ENCODE results near the gene ANKFN1. TPM values are rescaled to one million over a fixed set of nuclear protein-coding genes. Genes with fewer than 3 reads are reported as not detected.

Gene ANKFN1
- total and polyA plus RNA-seq, 10 of the 15 experiments (the other 5 are each of a cell fraction or from before 2014, with no cell fraction given), result 0.19 TPM; not detected in 9

- TF ChIP-seq RBBP5 (conservative IDR thresholded peaks at IDR 0.05), result no peak
- no peak for FAIRE-seq
- Histone ChIP-seq H3K36me3 (ENCODE audit: control insufficient read depth in 2 of 2, insufficient read depth in 2 of 2, low read length in 1 of 2) (no peaks in the 10 kb centered on the region), H3K9ac (ENCODE audit: control insufficient read depth, insufficient read depth, low read length) (no peak overlapping the region), H3K4me2 (ENCODE audit: control insufficient read depth, insufficient read depth) (no peak overlapping the region), H3K4me3 (no peak overlapping the region), H3K27ac (ENCODE audit: control insufficient read depth, insufficient read depth) (no peak overlapping the region), H3K27me3 (replicated peaks in 1 of 2; ENCODE audit: control insufficient read depth in 2 of 2, insufficient read depth in 2 of 2, low read length in 1 of 2) (no peaks in the 10 kb centered on the region), H3K9me3 (replicated peaks; ENCODE audit: control insufficient read depth, insufficient read depth, low read length) (no peaks in the 10 kb centered on the region), H3K79me2 (ENCODE audit: control insufficient read depth, insufficient read depth, low read length) (no peaks in the 10 kb centered on the region), H3K4me1 (ENCODE audit: control insufficient read depth, insufficient read depth, low read length) (no peaks in the 10 kb centered on the region), H2AFZ (ENCODE audit: control insufficient read depth, low read depth, low read length) (no peak overlapping the region), H4K20me1 (ENCODE audit: control insufficient read depth, insufficient read depth) (no peaks in the 10 kb centered on the region)
- POLR2A ChIA-PET, result no interaction called here
- no peak for DNase-seq (ENCODE audit: low read depth, low spot score)
- intact Hi-C loops (cut with micrococcal nuclease; ENCODE audit: unreplicated experiment), result no loop called here
- 8% methylated on average over 1 of the region's 1 CpG for WGBS (ENCODE audit: insufficient coverage, insufficient replicate concordance, low lambda C conversion rate, missing lambda C conversion rate)
- SMC1A ChIA-PET (ENCODE audit: uncharacterized antibody, unreplicated experiment), result interaction anchor here (0.7 kb wide), 1 partner anchor 597 kb away, joined by 3 read pairs; no protein-coding TSS in a partner anchor
- ATAC-seq, result no peak
- RAD21 ChIA-PET (ENCODE audit: unreplicated experiment), result no interaction called here
- in situ Hi-C loops (cut with MboI), result no loop called here
- CTCF ChIA-PET, result interaction anchor here (0.6 kb wide), 1 partner anchor 7 kb away, joined by 3 read pairs; no protein-coding TSS in a partner anchor
- BruUV-seq (replicated peaks), result no TSS peak
These were observed 10.9 kb upstream of the ANKFN1 start for GRCh38 chr17:56142325-56142724.

- BruUV-seq (replicated peaks), result no TSS peak
- no peak overlapping the region for H3K9ac ChIP-seq (ENCODE audit: control insufficient read depth, insufficient read depth, low read length)
- in situ Hi-C loops (cut with MboI), result no loop called here
- intact Hi-C loops (cut with micrococcal nuclease; ENCODE audit: unreplicated experiment), result no loop called here
- no peak overlapping the region for H2AFZ ChIP-seq (ENCODE audit: control insufficient read depth, low read depth, low read length)
- SMC1A ChIA-PET (ENCODE audit: uncharacterized antibody, unreplicated experiment), result interaction anchor here (0.7 kb wide), 1 partner anchor 596 kb away, joined by 3 read pairs; no protein-coding TSS in a partner anchor
- no peak overlapping the region for H3K4me3 ChIP-seq
- RAD21 ChIA-PET (ENCODE audit: unreplicated experiment), result no interaction called here
- H4K20me1 ChIP-seq (ENCODE audit: control insufficient read depth, insufficient read depth), result no peaks in the 10 kb centered on the region
- ATAC-seq (no peak), FAIRE-seq (no peak), DNase-seq (ENCODE audit: low read depth, low spot score) (no peak)
- H3K36me3 ChIP-seq (ENCODE audit: control insufficient read depth in 2 of 2, insufficient read depth in 2 of 2, low read length in 1 of 2), result no peaks in the 10 kb centered on the region
- no peaks in the 10 kb centered on the region for H3K9me3 ChIP-seq (replicated peaks; ENCODE audit: control insufficient read depth, insufficient read depth, low read length)
- 41% methylated on average over 4 of the region's 4 CpGs for WGBS (ENCODE audit: insufficient coverage, insufficient replicate concordance, low lambda C conversion rate, missing lambda C conversion rate)
- H3K4me1 ChIP-seq (ENCODE audit: control insufficient read depth, insufficient read depth, low read length), result no peaks in the 10 kb centered on the region
- CTCF ChIA-PET, result no interaction called here
- no peak overlapping the region for H3K4me2 ChIP-seq (ENCODE audit: control insufficient read depth, insufficient read depth)
- H3K27me3 ChIP-seq (replicated peaks in 1 of 2; ENCODE audit: control insufficient read depth in 2 of 2, insufficient read depth in 2 of 2, low read length in 1 of 2), result no peaks in the 10 kb centered on the region
- H3K27ac ChIP-seq (ENCODE audit: control insufficient read depth, insufficient read depth), result no peak overlapping the region
- POLR2A ChIA-PET, result no interaction called here
- H3K79me2 ChIP-seq (ENCODE audit: control insufficient read depth, insufficient read depth, low read length), result no peaks in the 10 kb centered on the region
- no peak for TF ChIP-seq RFX5 (IDR thresholded peaks at IDR 0.05; ENCODE audit: low read depth, low read length)
- TF ChIP-seq BHLHE40 (IDR thresholded peaks at IDR 0.05; ENCODE audit: borderline replicate concordance in 1 of 2, low read depth in 2 of 2, low read length in 1 of 2), result no peak
- TF ChIP-seq PAX8 (IDR thresholded peaks at IDR 0.05), result no peak
- no peak for TF ChIP-seq SREBF1 (IDR thresholded peaks at IDR 0.05; ENCODE audit: low read length)
- no peak for TF ChIP-seq PAX5 (IDR thresholded peaks at IDR 0.05; ENCODE audit: borderline replicate concordance, low read depth, low read length)
- no peak for TF ChIP-seq NFYB (IDR thresholded peaks at IDR 0.05; ENCODE audit: insufficient read depth, low read depth, low read length)
- no peak for TF ChIP-seq SUPT20H (IDR thresholded peaks at IDR 0.05; ENCODE audit: borderline replicate concordance, control insufficient read depth, low read depth, low read length)
- no peak for TF ChIP-seq SRF (IDR thresholded peaks at IDR 0.05; ENCODE audit: low read depth in 2 of 2, low read length in 2 of 2)
- TF ChIP-seq FOXK2 (IDR thresholded peaks at IDR 0.05), result no peak
- no peak for TF ChIP-seq HCFC1 (IDR thresholded peaks at IDR 0.05; ENCODE audit: low read length)
- TF ChIP-seq ATF2 (IDR thresholded peaks at IDR 0.05; ENCODE audit: low read length), result no peak
- TF ChIP-seq E2F8 (IDR thresholded peaks at IDR 0.05; ENCODE audit: low read depth, partially characterized antibody), result no peak
- no peak for TF ChIP-seq KDM1A (IDR thresholded peaks at IDR 0.05; ENCODE audit: borderline replicate concordance)
- no peak for TF ChIP-seq ZNF207 (IDR thresholded peaks at IDR 0.05; ENCODE audit: borderline replicate concordance)
- no peak for TF ChIP-seq CHD1 (IDR thresholded peaks at IDR 0.05; ENCODE audit: low read depth, low read length)
These were observed 10.5 kb upstream of the ANKFN1 start for GRCh38 chr17:56142781-56143180.
